H1 (cell line): ENCODE measurements around the gene ACVR1. TPM values are rescaled to one million over a fixed set of nuclear protein-coding genes. Genes with fewer than 3 reads are reported as not detected.

Source experiments
- CHD7 ChIP-seq: fragments of 300-600 bp; sonication (generic); IDR thresholded peaks from 2 replicates; pipeline ENCODE4 v1.7.1; 2012; ENCODE audit warnings: low read length, moderate library complexity, mild to moderate bottlenecking, inconsistent platforms; ENCODE audit not compliant: insufficient replicate concordance
- CTCF ChIP-seq, 3 experiments: IDR thresholded peaks; 1 replicate in 2 of 3; 2 replicates in 1 of 3; pipeline versions ENCODE4 v1.5.1 to v1.6.1; 2011; ENCODE audit warnings: low read length in 3 of 3, mild to moderate bottlenecking in 3 of 3, inconsistent platforms in 2 of 3, low read depth in 1 of 3, moderate library complexity in 1 of 3; ENCODE audit not compliant: insufficient read depth in 1 of 3; ENCODE audit errors: control extremely low read depth in 1 of 3
- EP300 ChIP-seq, 2 experiments: IDR thresholded peaks; 1 replicate in 1 of 2; 2 replicates in 1 of 2; pipeline ENCODE4 v1.6.1; 2011 to 2012; ENCODE audit warnings: low read depth in 2 of 2, low read length in 2 of 2, mild to moderate bottlenecking in 2 of 2, borderline replicate concordance in 1 of 2, inconsistent platforms in 1 of 2, moderate library complexity in 1 of 2
- POLR2AphosphoS5 ChIP-seq: IDR thresholded peaks from 2 replicates; pipeline ENCODE4 v1.6.1; 2011; ENCODE audit warnings: low read depth, low read length
- RXRA ChIP-seq: IDR thresholded peaks from 2 replicates; pipeline ENCODE4 v1.6.1; 2011; ENCODE audit warnings: low read depth, mild to moderate bottlenecking, low read length, moderate library complexity; ENCODE audit not compliant: insufficient read depth
- polyA plus RNA-seq, 7 experiments: library from polyadenylated mRNA; depleted of rRNA in 3 of 7; stranded (reverse) in 5 of 7; unstranded in 2 of 7; fragments of >200 nt in 5 of 7; fragments of 200-250 nt in 2 of 7; gene quantifications; 1 replicate in 5 of 7; 2 replicates in 1 of 7; 4 replicates in 1 of 7; pipeline versions ENCODE4 v1.2.1 to v1.2.3, GENCODE V29; 2011 to 2013; ENCODE audit warnings: missing spikeins in 2 of 7, mixed read lengths in 2 of 7
- total RNA-seq: library from RNA; stranded (reverse); fragmentation: NEBNext Ultra II Directional; extraction: Animal tissue kit (Norgen Biotek cat#: 25700); gene quantifications from 2 replicates; pipeline ENCODE4 v1.2.1, GENCODE V29; 2021

ACVR1 gene
- total and polyA plus RNA-seq, 2 of the 8 experiments (the other 6 are each of a cell fraction or from before 2014, with no cell fraction given): 8.5 to 17.7 TPM

- TF ChIP-seq CHD7: no peak
- TF ChIP-seq POLR2AphosphoS5: no peak
- no peak for TF ChIP-seq EP300 (IDR thresholded peaks at IDR 0.05; ENCODE audit: borderline replicate concordance in 1 of 2, low read depth in 2 of 2, low read length in 2 of 2)
- no peak for TF ChIP-seq CTCF (IDR thresholded peaks at IDR 0.05; ENCODE audit: control extremely low read depth in 1 of 3, insufficient read depth in 1 of 3, low read depth in 1 of 3, low read length in 3 of 3)
- TF ChIP-seq RXRA: no peak
These were observed 9.2 kb downstream of the ACVR1 start (continued) for GRCh38 chr2:157866666-157867642.
